GM23248 (cell line): ENCODE results near the gene PRMT2. TPM values are rescaled to one million over a fixed set of nuclear protein-coding genes. Genes with fewer than 3 reads are reported as not detected.

Experiments
- DNase-seq: peaks from one replicate; pipeline ENCODE4 v3.0.0-alpha.2; 2015
- H2AFZ ChIP-seq: fragments of 200-600 bp; sonication (generic); 2 replicates; pipeline ENCODE4 v1.6.1; 2016; ENCODE audit warnings: antibody characterized with exemption
- H3F3A ChIP-seq: fragments of 200-600 bp; sonication (generic); 2 replicates; pipeline ENCODE4 v1.6.1; 2016; ENCODE audit warnings: mild to moderate bottlenecking, antibody characterized with exemption, mixed run types; ENCODE audit not compliant: insufficient read depth
- H3K27ac ChIP-seq: fragments of 200-600 bp; sonication (generic); 2 replicates; pipeline ENCODE4 v1.5.1; 2016; ENCODE audit warnings: mild to moderate bottlenecking
- H3K27me3 ChIP-seq: fragments of 200-600 bp; sonication (generic); replicated peaks from 2 replicates; pipeline ENCODE4 v1.6.1; 2016; ENCODE audit warnings: mild to moderate bottlenecking; ENCODE audit not compliant: insufficient read depth
- H3K36me3 ChIP-seq: fragments of 200-600 bp; sonication (generic); 2 replicates; pipeline ENCODE4 v1.6.1; 2016; ENCODE audit warnings: low read depth, mild to moderate bottlenecking
- H3K4me1 ChIP-seq: fragments of 200-600 bp; sonication (generic); 2 replicates; pipeline ENCODE4 v1.6.1; 2016; ENCODE audit warnings: mild to moderate bottlenecking; ENCODE audit not compliant: insufficient read depth
- H3K4me2 ChIP-seq: fragments of 200-600 bp; sonication (generic); one replicate; pipeline ENCODE4 v1.6.1; 2016; ENCODE audit warnings: mild to moderate bottlenecking; ENCODE audit not compliant: unreplicated experiment
- H3K4me3 ChIP-seq: fragments of 200-600 bp; sonication (generic); 2 replicates; pipeline ENCODE4 v1.5.1; 2016; ENCODE audit warnings: mild to moderate bottlenecking
- H3K79me2 ChIP-seq: fragments of 200-600 bp; sonication (generic); 2 replicates; pipeline ENCODE4 v1.6.1; 2016; ENCODE audit warnings: mild to moderate bottlenecking; ENCODE audit not compliant: insufficient read depth
- H3K9ac ChIP-seq: fragments of 200-600 bp; sonication (generic); 2 replicates; pipeline ENCODE4 v1.6.1; 2016; ENCODE audit warnings: mild to moderate bottlenecking
- H3K9me2 ChIP-seq: fragments of 200-600 bp; sonication (generic); 2 replicates; pipeline ENCODE4 v1.6.1; 2016; ENCODE audit warnings: mixed run types, mild to moderate bottlenecking, moderate library complexity; ENCODE audit not compliant: insufficient read depth
- H3K9me3 ChIP-seq: fragments of 200-600 bp; sonication (generic); one replicate; pipeline ENCODE4 v1.6.1; 2017; ENCODE audit warnings: low read depth
- H4K20me1 ChIP-seq: fragments of 200-600 bp; sonication (generic); 2 replicates; pipeline ENCODE4 v1.6.0; 2016; ENCODE audit not compliant: insufficient read depth
- EZH2 ChIP-seq: fragments of 200-600 bp; sonication (generic); IDR thresholded peaks from 2 replicates; pipeline ENCODE4 v1.6.1; 2018; ENCODE audit warnings: antibody characterized with exemption, mild to moderate bottlenecking; ENCODE audit not compliant: insufficient read depth, poor library complexity, severe bottlenecking
- EZH2phosphoT487 ChIP-seq: fragments of 200-600 bp; sonication (generic); IDR thresholded peaks from 2 replicates; pipeline ENCODE4 v1.6.1; 2018; ENCODE audit warnings: antibody characterized with exemption, moderate library complexity, mild to moderate bottlenecking, low read depth; ENCODE audit not compliant: insufficient read depth
- WGBS, 2 experiments: methylation state at CpG; one replicate each; pipeline ENCODE4 v1.1.6; 2015 to 2017; ENCODE audit warnings: low lambda C conversion rate in 2 of 2, low coverage in 1 of 2; ENCODE audit errors: missing lambda C conversion rate in 2 of 2; 5-methylcytosine and 5-hydroxymethylcytosine counted together
- in situ Hi-C: fragments of 300-500 bp; cut with MboI; formaldehyde crosslinking; loops from 2 replicates; pipeline ENCODE4 v1.15.0; 2020
- polyA plus RNA-seq: library from polyadenylated mRNA; unstranded; fragments of >200 nt; fragmentation: Nextera tagmentation; extraction: Ambion mirVana; gene quantifications from 2 replicates; pipeline ENCODE4 v1.2.1, GENCODE V29; 2016
- total RNA-seq: library from RNA; depleted of rRNA; stranded (reverse); fragments of >200 nt; shearing (Covaris generic); gene quantifications from 2 replicates; pipeline ENCODE4 v1.2.3, GENCODE V29; 2014

The PRMT2 gene
- total and polyA plus RNA-seq, 2 experiments from 2014 or later = 145 to 171 TPM

DNA sequence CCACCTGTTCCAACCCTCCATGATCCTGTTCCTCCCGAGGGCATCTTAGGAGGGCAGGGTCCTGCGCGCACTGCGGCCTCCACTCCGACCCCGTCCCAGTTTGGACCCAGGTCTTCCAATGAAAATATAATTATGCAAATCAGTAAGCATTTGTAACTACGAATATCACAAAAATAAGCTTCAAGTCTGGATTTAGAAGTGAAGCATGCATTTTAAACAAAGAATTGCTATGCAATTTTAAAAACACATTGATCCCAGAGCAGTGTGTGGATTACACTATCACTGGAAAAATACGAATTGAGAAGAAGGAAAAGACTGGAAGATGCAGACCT lies 673 bp downstream of the PRMT2 start:
- H2AFZ ChIP-seq = peak overlapping the region; percentile 77
- H3K4me2 ChIP-seq = peak overlapping the region; percentile 95
- peaks cover 57% of the 10 kb centered on the region for H3K79me2 ChIP-seq
- in situ Hi-C loops = no loop called here
- peaks cover 42% of the 10 kb centered on the region for H3K4me1 ChIP-seq
- TF ChIP-seq EZH2 (no peak), EZH2phosphoT487 (no peak)
- peak overlapping the region; percentile 96 for H3K9ac ChIP-seq
- no peaks in the 10 kb centered on the region for H3K27me3 ChIP-seq
- WGBS, 2 experiments = 11 to 20% methylated on average over 8 of the region's 8 CpGs
- no peaks in the 10 kb centered on the region for H3K9me2 ChIP-seq
- H4K20me1 ChIP-seq = peaks cover 4% of the 10 kb centered on the region; the same call in 1 of the 2 replicates
- H3K9me3 ChIP-seq = no peaks in the 10 kb centered on the region
- no peak for DNase-seq
- H3K4me3 ChIP-seq = peak overlapping the region; percentile 99
- peaks cover 21% of the 10 kb centered on the region; the same call in 1 of the 2 replicates for H3F3A ChIP-seq
- no peaks in the 10 kb centered on the region for H3K36me3 ChIP-seq
- H3K27ac ChIP-seq = 0 out of 2 replicates have a peak overlapping the region, but pooled peaks have one; percentile 98

DNA sequence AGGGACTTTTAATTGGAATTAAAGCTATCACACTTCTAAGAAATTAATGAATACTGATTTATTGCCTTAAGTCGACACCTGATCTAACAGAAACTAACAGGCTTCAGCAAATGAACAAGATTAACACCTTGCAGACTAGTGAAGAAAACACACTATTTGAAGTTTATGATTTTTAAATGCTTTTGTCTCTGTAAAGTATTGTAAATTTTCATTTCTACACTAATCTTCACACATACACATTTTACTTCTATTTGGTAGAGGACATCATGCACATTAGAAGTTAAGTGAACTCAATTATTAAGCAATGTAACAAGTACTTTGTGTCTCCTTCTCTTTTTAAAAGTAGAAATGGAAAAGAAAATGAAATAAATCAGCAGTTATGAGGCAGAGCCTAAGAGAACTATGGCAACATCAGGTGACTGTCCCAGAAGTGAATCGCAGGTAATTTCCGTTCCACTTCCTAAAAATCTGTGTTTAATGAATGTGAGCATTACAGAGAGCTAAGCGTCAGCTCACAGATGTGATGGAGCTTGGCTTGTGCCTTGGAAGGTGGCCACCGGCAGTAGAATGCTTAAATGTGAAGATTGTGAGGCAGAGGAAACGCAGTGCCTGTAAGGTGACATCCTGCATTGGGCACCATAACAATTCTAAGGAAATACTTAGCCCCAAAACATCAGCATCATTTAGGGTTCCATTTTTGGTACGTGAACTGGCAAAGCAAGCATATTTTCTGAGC lies 1.2 kb downstream of the PRMT2 start:
- Histone ChIP-seq H4K20me1 (peaks cover 4% of the 10 kb centered on the region; the same call in 1 of the 2 replicates), H3K36me3 (no peaks in the 10 kb centered on the region), H3K4me1 (peaks cover 42% of the 10 kb centered on the region), H3F3A (peaks cover 21% of the 10 kb centered on the region; the same call in 1 of the 2 replicates), H3K9ac (peak overlapping the region; percentile 96), H3K79me2 (peaks cover 62% of the 10 kb centered on the region), H2AFZ (no peak overlapping the region), H3K27ac (no peak overlapping the region), H3K9me3 (no peaks in the 10 kb centered on the region), H3K4me3 (peak overlapping the region; percentile 99), H3K4me2 (peak overlapping the region; percentile 95), H3K9me2 (no peaks in the 10 kb centered on the region), H3K27me3 (no peaks in the 10 kb centered on the region)
- DNase-seq = no peak
- in situ Hi-C loops = no loop called here
- WGBS, 2 experiments = 79 to 82% methylated on average over 7 of the region's 7 CpGs
- TF ChIP-seq EZH2phosphoT487 (no peak), EZH2 (no peak)

DNA sequence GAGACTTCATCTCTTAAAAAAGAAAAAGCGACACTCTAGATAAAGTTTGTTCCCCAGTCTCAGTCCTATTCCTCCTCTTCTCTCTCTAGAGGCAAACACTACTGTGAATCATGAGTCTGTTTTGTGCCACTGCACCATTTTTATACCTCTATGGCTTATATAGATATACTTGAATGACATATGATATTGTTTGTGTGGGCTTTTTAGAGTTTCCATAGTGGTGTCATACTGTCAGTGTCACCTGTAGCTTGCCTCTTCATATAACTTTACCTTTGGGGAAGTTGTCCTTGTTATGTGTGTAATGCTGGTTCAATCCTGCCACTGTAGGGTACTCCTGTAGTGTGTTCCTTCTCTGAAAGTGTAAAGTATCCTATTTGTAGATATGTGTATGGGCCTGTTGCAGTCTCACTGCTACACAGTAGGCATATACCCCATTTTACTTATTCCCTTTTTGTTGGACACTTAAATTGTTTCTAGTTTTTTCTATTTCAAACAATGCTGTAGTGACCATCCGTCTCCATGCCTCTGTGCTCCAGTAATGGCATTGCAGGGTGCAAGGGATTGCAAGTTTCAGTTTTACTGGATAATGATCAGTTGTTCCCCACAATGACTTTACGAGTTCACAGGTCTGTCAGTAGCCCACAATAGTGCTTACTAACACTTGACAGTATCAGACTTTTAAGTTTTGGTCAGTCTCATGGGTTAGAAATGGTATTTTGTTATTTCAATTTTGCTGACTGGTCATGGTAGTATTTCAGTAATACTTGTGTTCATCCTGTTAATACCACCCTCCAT lies 2.7 kb downstream of the PRMT2 start:
- peaks cover 4% of the 10 kb centered on the region; the same call in 1 of the 2 replicates for H4K20me1 ChIP-seq
- H3K9ac ChIP-seq = peak overlapping the region; percentile 11; the same call in 1 of the 2 replicates
- no peak for TF ChIP-seq EZH2
- TF ChIP-seq EZH2phosphoT487 = no peak
- H3K9me3 ChIP-seq = no peaks in the 10 kb centered on the region
- H3K9me2 ChIP-seq = no peaks in the 10 kb centered on the region
- DNase-seq = peak; percentile 17
- peak overlapping the region; percentile 12; the same call in 1 of the 2 replicates for H3K27ac ChIP-seq
- peak overlapping the region; percentile 55 for H3K4me3 ChIP-seq
- H3K79me2 ChIP-seq = peaks cover 76% of the 10 kb centered on the region
- H3F3A ChIP-seq = peaks cover 21% of the 10 kb centered on the region; the same call in 1 of the 2 replicates
- H3K4me1 ChIP-seq = peaks cover 42% of the 10 kb centered on the region
- no peaks in the 10 kb centered on the region for H3K36me3 ChIP-seq
- peak overlapping the region; percentile 44 for H3K4me2 ChIP-seq
- 61 to 65% methylated on average over 3 of the region's 3 CpGs for WGBS, 2 experiments
- no peak overlapping the region for H2AFZ ChIP-seq
- in situ Hi-C loops = no loop called here
- H3K27me3 ChIP-seq = no peaks in the 10 kb centered on the region

DNA sequence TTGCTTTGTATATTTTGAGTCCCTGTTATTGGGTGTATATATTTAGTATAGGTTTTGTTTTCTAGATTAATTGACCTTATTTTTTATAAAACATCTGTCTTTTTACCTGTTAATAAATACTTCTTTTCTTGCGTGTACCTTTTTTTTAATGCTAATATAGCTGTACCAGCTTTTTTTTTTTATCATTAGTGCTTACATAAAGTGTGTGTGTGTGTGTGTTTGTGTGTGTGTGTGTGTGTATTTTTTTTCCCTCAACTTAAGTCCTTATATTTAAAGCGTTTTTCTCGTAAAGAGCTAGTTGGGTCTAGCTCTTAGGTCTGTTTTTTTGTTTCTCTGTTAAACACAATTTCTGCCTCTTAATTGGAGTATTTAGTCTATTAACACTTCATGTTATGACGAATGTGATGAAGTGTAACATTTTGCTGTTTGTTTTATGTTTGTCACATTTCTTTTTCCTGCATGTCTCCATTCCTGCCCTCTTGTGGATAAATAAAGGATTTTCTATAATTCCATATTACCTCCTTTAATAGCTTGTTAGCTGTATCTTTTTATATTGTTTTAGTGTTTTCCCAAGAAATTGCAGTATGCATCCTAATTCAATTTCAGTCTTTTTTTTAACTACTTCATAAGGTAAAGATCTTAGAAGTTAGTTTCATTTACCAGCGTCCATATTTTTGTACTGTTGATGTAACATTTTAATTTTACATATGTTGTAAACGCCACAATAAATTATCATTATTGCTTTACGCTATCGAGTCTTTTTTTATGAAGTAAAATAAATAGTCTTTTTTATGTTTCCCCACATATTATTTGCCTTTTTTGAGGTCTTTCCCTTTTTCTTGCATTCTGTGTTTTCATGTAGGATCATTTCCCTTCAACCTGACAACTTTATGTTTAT lies 4.3 kb downstream of the PRMT2 start:
- DNase-seq = peak; percentile 64
- no peaks in the 10 kb centered on the region for H3K27me3 ChIP-seq
- peak overlapping the region; percentile 44 for H3K4me2 ChIP-seq
- WGBS, 2 experiments = 72 to 76% methylated on average over 8 of the region's 8 CpGs
- no peak for TF ChIP-seq EZH2
- no peak for TF ChIP-seq EZH2phosphoT487
- H4K20me1 ChIP-seq = peaks cover 4% of the 10 kb centered on the region; the same call in 1 of the 2 replicates
- no peaks in the 10 kb centered on the region for H3K9me2 ChIP-seq
- H3F3A ChIP-seq = peaks cover 18% of the 10 kb centered on the region; the same call in 1 of the 2 replicates
- in situ Hi-C loops = no loop called here
- H3K79me2 ChIP-seq = peaks cover 92% of the 10 kb centered on the region
- H3K4me3 ChIP-seq = peak overlapping the region; percentile 55
- H3K27ac ChIP-seq = no peak overlapping the region
- H3K4me1 ChIP-seq = peaks cover 37% of the 10 kb centered on the region
- H3K36me3 ChIP-seq = peaks cover 12% of the 10 kb centered on the region
- H3K9ac ChIP-seq = peak overlapping the region; percentile 11; the same call in 1 of the 2 replicates
- H3K9me3 ChIP-seq = no peaks in the 10 kb centered on the region
- H2AFZ ChIP-seq = no peak overlapping the region
